ENCODE results near the gene RPUSD4. TPM values are rescaled to one million over a fixed set of nuclear protein-coding genes. Genes with fewer than 3 reads are reported as not detected.

The RPUSD4 gene
- total RNA-seq, 5 donors from 2014 or later (not counting 1 experiment from before 2014, with no cell fraction given), result 33.8 to 41.5 (median 40.2) TPM

GRCh38 chr11:126202646-126203359 lies 8.6 kb downstream of the RPUSD4 start:
- Mint-ChIP-seq H3K27me3 (no peaks in the 10 kb centered on the region), H3K4me1 (no peaks in the 10 kb centered on the region), H3K4me3 (no peak overlapping the region), H3K36me3 (peaks cover 70% of the 10 kb centered on the region), H3K9me3 (peaks cover 0 to 5% (median 0%) of the 10 kb centered on the region in 3 donors), H3K27ac (no peak overlapping the region)
- CTCF ChIA-PET, result no interaction called here
- Histone ChIP-seq H3K4me3 (ENCODE audit: control insufficient read depth in 1 of 2, extremely low read depth in 1 of 2, low read length in 1 of 2) (no peak overlapping the region), H3K27me3 (replicated peaks in 1 of 2; ENCODE audit: control insufficient read depth in 2 of 2, extremely low read depth in 1 of 2, insufficient read depth in 2 of 2, low read length in 1 of 2) (no peaks in the 10 kb centered on the region), H3K4me1 (ENCODE audit: control insufficient read depth in 1 of 2, extremely low read depth in 1 of 2, insufficient read depth in 2 of 2, low read length in 2 of 2) (no peaks in the 10 kb centered on the region), H3K27ac (ENCODE audit: low read length) (no peak overlapping the region), H3K9me3 (no peaks in the 10 kb centered on the region), H3K36me3 (ENCODE audit: control insufficient read depth in 2 of 2, extremely low read depth in 1 of 2, insufficient read depth in 1 of 2, low read length in 1 of 2) (peaks cover 23 to 77% of the 10 kb centered on the region in 2 donors)
- no peak for ATAC-seq (replicated peaks in 1 of 4)
- DNase-seq, result no peak
- WGBS (ENCODE audit: insufficient coverage), result 87% methylated on average over 8 of the region's 8 CpGs
- POLR2A ChIA-PET, result no interaction called here

GRCh38 chr11:126198648-126199047 lies 12.8 kb downstream of the RPUSD4 start:
- H3K27ac Mint-ChIP-seq, result no peak overlapping the region
- Histone ChIP-seq H3K27me3 (replicated peaks in 1 of 2; ENCODE audit: control insufficient read depth in 2 of 2, extremely low read depth in 1 of 2, insufficient read depth in 2 of 2, low read length in 1 of 2) (no peaks in the 10 kb centered on the region), H3K27ac (ENCODE audit: low read length) (no peak overlapping the region), H3K4me3 (ENCODE audit: control insufficient read depth in 1 of 2, extremely low read depth in 1 of 2, low read length in 1 of 2) (no peak overlapping the region), H3K9me3 (no peaks in the 10 kb centered on the region), H3K36me3 (ENCODE audit: control insufficient read depth in 2 of 2, extremely low read depth in 1 of 2, insufficient read depth in 1 of 2, low read length in 1 of 2) (peaks cover 26 to 66% of the 10 kb centered on the region in 2 donors), H3K4me1 (ENCODE audit: control insufficient read depth in 1 of 2, extremely low read depth in 1 of 2, insufficient read depth in 2 of 2, low read length in 2 of 2) (no peaks in the 10 kb centered on the region)
- DNase-seq (no peak), ATAC-seq (replicated peaks in 1 of 4) (no peak)
- H3K4me1 Mint-ChIP-seq, result no peaks in the 10 kb centered on the region
- H3K27me3 Mint-ChIP-seq, result no peaks in the 10 kb centered on the region
- no peak overlapping the region for H3K4me3 Mint-ChIP-seq
- H3K9me3 Mint-ChIP-seq, result peaks cover 0 to 5% (median 0%) of the 10 kb centered on the region in 3 donors
- ChIA-PET POLR2A (no interaction called here), CTCF (interaction anchor here in 1 of 2 donors (0.5 kb wide), 1 partner anchor 71 kb away, joined by 6 read pairs; no protein-coding TSS in a partner anchor)
- peaks cover 69% of the 10 kb centered on the region for H3K36me3 Mint-ChIP-seq
- 88% methylated on average over 3 of the region's 5 CpGs for WGBS (ENCODE audit: insufficient coverage)

GRCh38 chr11:126197277-126197939 lies 14.0 kb downstream of the RPUSD4 start:
- Histone ChIP-seq H3K27me3 (replicated peaks in 1 of 2; ENCODE audit: control insufficient read depth in 2 of 2, extremely low read depth in 1 of 2, insufficient read depth in 2 of 2, low read length in 1 of 2) (no peaks in the 10 kb centered on the region), H3K27ac (ENCODE audit: low read length) (no peak overlapping the region), H3K9me3 (no peaks in the 10 kb centered on the region), H3K4me1 (ENCODE audit: control insufficient read depth in 1 of 2, extremely low read depth in 1 of 2, insufficient read depth in 2 of 2, low read length in 2 of 2) (no peaks in the 10 kb centered on the region), H3K4me3 (ENCODE audit: control insufficient read depth in 1 of 2, extremely low read depth in 1 of 2, low read length in 1 of 2) (no peak overlapping the region), H3K36me3 (ENCODE audit: control insufficient read depth in 2 of 2, extremely low read depth in 1 of 2, insufficient read depth in 1 of 2, low read length in 1 of 2) (peaks cover 21 to 64% of the 10 kb centered on the region in 2 donors)
- ChIA-PET CTCF (interaction anchor here in 1 of 2 donors (0.5 kb wide), 1 partner anchor 170 kb away, joined by 3 read pairs; no protein-coding TSS in a partner anchor), POLR2A (interaction anchor here in 1 of 2 donors (0.5 kb wide), 1 partner anchor 175 kb away, joined by 7 read pairs; no protein-coding TSS in a partner anchor)
- Mint-ChIP-seq H3K4me3 (no peak overlapping the region), H3K36me3 (peaks cover 61% of the 10 kb centered on the region), H3K9me3 (peaks cover 0 to 5% (median 0%) of the 10 kb centered on the region in 3 donors), H3K4me1 (no peaks in the 10 kb centered on the region), H3K27ac (no peak overlapping the region), H3K27me3 (no peaks in the 10 kb centered on the region)
- no peak for DNase-seq
- 100% methylated on average over 2 of the region's 7 CpGs for WGBS (ENCODE audit: insufficient coverage)
- no peak for ATAC-seq (replicated peaks in 1 of 4)

- Mint-ChIP-seq H3K27me3 (no peaks in the 10 kb centered on the region), H3K4me1 (no peaks in the 10 kb centered on the region), H3K36me3 (peaks cover 55% of the 10 kb centered on the region), H3K27ac (no peak overlapping the region), H3K4me3 (no peak overlapping the region), H3K9me3 (peaks cover 0 to 5% (median 0%) of the 10 kb centered on the region in 3 donors)
- Histone ChIP-seq H3K4me1 (ENCODE audit: control insufficient read depth in 1 of 2, extremely low read depth in 1 of 2, insufficient read depth in 2 of 2, low read length in 2 of 2) (no peaks in the 10 kb centered on the region), H3K9me3 (no peaks in the 10 kb centered on the region), H3K27me3 (replicated peaks in 1 of 2; ENCODE audit: control insufficient read depth in 2 of 2, extremely low read depth in 1 of 2, insufficient read depth in 2 of 2, low read length in 1 of 2) (no peaks in the 10 kb centered on the region), H3K36me3 (ENCODE audit: control insufficient read depth in 2 of 2, extremely low read depth in 1 of 2, insufficient read depth in 1 of 2, low read length in 1 of 2) (peaks cover 27 to 60% of the 10 kb centered on the region in 2 donors), H3K4me3 (ENCODE audit: control insufficient read depth in 1 of 2, extremely low read depth in 1 of 2, low read length in 1 of 2) (no peak overlapping the region), H3K27ac (ENCODE audit: low read length) (no peak overlapping the region)
- ChIA-PET CTCF (interaction anchor here in 1 of 2 donors (0.6 kb wide), 1 partner anchor 282 kb away, joined by 3 read pairs; no protein-coding TSS in a partner anchor), POLR2A (no interaction called here)
- no peak for ATAC-seq (replicated peaks in 1 of 4)
- no CpG with 5 or more reads among the region's 3 CpGs for WGBS (ENCODE audit: insufficient coverage)
- DNase-seq, result no peak
These were observed 16.3 kb downstream of the RPUSD4 start for GRCh38 chr11:126195119-126195518.

- ChIA-PET CTCF (interaction anchor here (0.6 to 2.2 kb wide), 15 partner anchors 57 to 498 kb away, joined by 3 to 12 read pairs (median 4); partner anchors contain the start of gene PUS3 (in 1 of the 2)), POLR2A (no interaction called here)
- no peaks in the 10 kb centered on the region for H3K4me1 Mint-ChIP-seq
- H3K4me3 Mint-ChIP-seq, result no peak overlapping the region
- no peaks in the 10 kb centered on the region for H3K4me1 ChIP-seq (ENCODE audit: control insufficient read depth in 1 of 2, extremely low read depth in 1 of 2, insufficient read depth in 2 of 2, low read length in 2 of 2)
- no peaks in the 10 kb centered on the region for H3K27me3 Mint-ChIP-seq
- peak in 1 of 4 experiments; percentile 42 for ATAC-seq (replicated peaks in 1 of 4)
- no peak overlapping the region for H3K4me3 ChIP-seq (ENCODE audit: control insufficient read depth in 1 of 2, extremely low read depth in 1 of 2, low read length in 1 of 2)
- H3K27ac Mint-ChIP-seq, result no peak overlapping the region
- peaks cover 48% of the 10 kb centered on the region for H3K36me3 Mint-ChIP-seq
- H3K9me3 Mint-ChIP-seq, result peaks cover 0 to 5% (median 0%) of the 10 kb centered on the region in 3 donors
- H3K9me3 ChIP-seq, result no peaks in the 10 kb centered on the region
- 20% methylated on average over 1 of the region's 9 CpGs for WGBS (ENCODE audit: insufficient coverage)
- H3K36me3 ChIP-seq (ENCODE audit: control insufficient read depth in 2 of 2, extremely low read depth in 1 of 2, insufficient read depth in 1 of 2, low read length in 1 of 2), result peaks cover 27 to 53% of the 10 kb centered on the region in 2 donors
- H3K27ac ChIP-seq (ENCODE audit: low read length), result no peak overlapping the region
- DNase-seq, result peak in 18 of 35 experiments; percentile 6 to 60 (median 23)
- H3K27me3 ChIP-seq (replicated peaks in 1 of 2; ENCODE audit: control insufficient read depth in 2 of 2, extremely low read depth in 1 of 2, insufficient read depth in 2 of 2, low read length in 1 of 2), result no peaks in the 10 kb centered on the region
These were observed 17.3 kb downstream of the RPUSD4 start for GRCh38 chr11:126194121-126194543.

- Mint-ChIP-seq H3K36me3 (peaks cover 44% of the 10 kb centered on the region), H3K4me1 (peaks cover 0 to 2% (median 0%) of the 10 kb centered on the region in 3 donors), H3K9me3 (peaks cover 0 to 3% (median 0%) of the 10 kb centered on the region in 3 donors), H3K4me3 (no peak overlapping the region), H3K27ac (no peak overlapping the region), H3K27me3 (no peaks in the 10 kb centered on the region)
- POLR2A ChIA-PET, result no interaction called here
- WGBS (ENCODE audit: insufficient coverage), result 85% methylated on average over 9 of the region's 16 CpGs
- DNase-seq (no peak), ATAC-seq (replicated peaks in 1 of 4) (no peak)
- peaks cover 23 to 47% of the 10 kb centered on the region in 2 donors for H3K36me3 ChIP-seq (ENCODE audit: control insufficient read depth in 2 of 2, extremely low read depth in 1 of 2, insufficient read depth in 1 of 2, low read length in 1 of 2)
- no peaks in the 10 kb centered on the region for H3K4me1 ChIP-seq (ENCODE audit: control insufficient read depth in 1 of 2, extremely low read depth in 1 of 2, insufficient read depth in 2 of 2, low read length in 2 of 2)
- no peak overlapping the region for H3K4me3 ChIP-seq (ENCODE audit: control insufficient read depth in 1 of 2, extremely low read depth in 1 of 2, low read length in 1 of 2)
- no peaks in the 10 kb centered on the region for H3K27me3 ChIP-seq (replicated peaks in 1 of 2; ENCODE audit: control insufficient read depth in 2 of 2, extremely low read depth in 1 of 2, insufficient read depth in 2 of 2, low read length in 1 of 2)
- H3K27ac ChIP-seq (ENCODE audit: low read length), result no peak overlapping the region
- CTCF ChIA-PET, result interaction anchor here (0.6 to 2.2 kb wide), 12 partner anchors 31 to 496 kb away, joined by 3 to 12 read pairs (median 4); no protein-coding TSS in a partner anchor
- H3K9me3 ChIP-seq, result no peaks in the 10 kb centered on the region
These were observed 18.4 kb downstream of the RPUSD4 start for GRCh38 chr11:126193038-126193478.
